ENCODE measurements around the gene RIMS1.

DNA sequence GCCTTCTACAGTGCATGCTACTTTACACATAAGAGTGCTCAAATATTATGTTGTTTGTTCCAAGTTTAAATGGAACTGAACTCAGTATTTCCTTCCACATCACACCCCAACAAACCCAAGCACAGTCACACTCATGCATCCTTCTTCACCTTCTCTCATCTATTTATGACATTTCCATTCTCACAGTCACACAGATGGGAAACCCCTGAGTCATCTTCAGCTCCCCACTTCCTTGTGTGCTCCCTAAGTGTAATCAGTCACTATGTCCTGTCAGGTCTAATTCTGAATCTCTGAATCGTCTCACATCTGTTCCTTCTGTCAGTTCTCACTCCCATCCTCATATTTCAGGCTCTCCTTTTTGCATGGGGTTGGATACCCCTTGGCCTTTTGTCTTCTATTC, 96.0 kb downstream of the RIMS1 start:
- no peak for TF ChIP-seq POLR2AphosphoS5 (IDR thresholded peaks at IDR 0.05; ENCODE audit: low read depth, low read length)
- TF ChIP-seq POLR2A (IDR thresholded peaks at IDR 0.05; ENCODE audit: low read depth, low read length): no peak
- no peak for TF ChIP-seq TAF1 (IDR thresholded peaks at IDR 0.05; ENCODE audit: borderline replicate concordance, low read depth, low read length)
